ENCODE measurements around the gene ARID5B. TPM values are rescaled to one million over a fixed set of nuclear protein-coding genes. Genes with fewer than 3 reads are reported as not detected.

The ARID5B gene
- total RNA-seq, 1 experiment from 2014 or later, result 168 TPM

DNA sequence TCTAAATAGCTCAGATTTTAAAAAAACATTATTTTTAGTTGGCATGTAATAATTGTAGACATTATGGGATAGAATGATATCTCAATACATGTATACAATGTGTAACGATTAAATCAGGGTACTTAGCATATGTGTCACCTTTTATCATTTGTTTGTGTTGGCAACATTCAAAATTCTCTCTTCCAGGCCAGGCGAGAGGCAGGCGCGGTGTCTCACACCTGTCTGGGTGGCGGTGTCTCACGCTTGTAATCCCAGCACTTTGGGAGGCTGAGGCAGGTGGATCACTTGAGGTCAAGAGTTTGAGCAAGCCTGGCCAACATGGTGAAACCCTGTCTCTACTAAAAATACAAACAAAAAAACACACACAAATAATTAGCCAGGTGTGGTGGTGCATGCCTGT is 215.4 kb downstream of the ARID5B start:
- Histone ChIP-seq H3K4me3 (ENCODE audit: low read depth, low read length) (no peak overlapping the region), H3K4me1 (peaks cover 8% of the 10 kb centered on the region), H3K27me3 (replicated peaks; ENCODE audit: control insufficient read depth, insufficient read depth, low read length) (no peaks in the 10 kb centered on the region), H3K36me3 (ENCODE audit: control insufficient read depth, insufficient read depth, low read length) (no peaks in the 10 kb centered on the region), H3K9me3 (no peaks in the 10 kb centered on the region)
- H3K36me3 Mint-ChIP-seq (ENCODE audit: insufficient read depth, unreplicated experiment), result no peaks in the 10 kb centered on the region
- no TSS peak for BruUV-seq (replicated peaks)
- H3K27me3 Mint-ChIP-seq (ENCODE audit: insufficient read depth, unreplicated experiment), result no peaks in the 10 kb centered on the region
- ChIA-PET POLR2A (no interaction called here), CTCF (interaction anchor here (0.6 kb wide), 1 partner anchor 1521 kb away, joined by 6 read pairs; no protein-coding TSS in a partner anchor)
- DNase-seq, result no peak
- intact Hi-C loops (cut with micrococcal nuclease; ENCODE audit: unreplicated experiment), result no loop called here
- no peak overlapping the region for H3K27ac Mint-ChIP-seq (ENCODE audit: unreplicated experiment)
- peaks cover 14% of the 10 kb centered on the region for H3K4me1 Mint-ChIP-seq (ENCODE audit: low read depth, unreplicated experiment)
- H3K4me3 Mint-ChIP-seq (ENCODE audit: unreplicated experiment), result no peak overlapping the region
- TF ChIP-seq CTCF (IDR thresholded peaks at IDR 0.05; ENCODE audit: insufficient read depth in 1 of 2, low read depth in 1 of 2, low read length in 1 of 2, severe bottlenecking in 1 of 2, unreplicated experiment in 1 of 2), result no peak
- H3K9me3 Mint-ChIP-seq (ENCODE audit: unreplicated experiment), result no peaks in the 10 kb centered on the region

DNA sequence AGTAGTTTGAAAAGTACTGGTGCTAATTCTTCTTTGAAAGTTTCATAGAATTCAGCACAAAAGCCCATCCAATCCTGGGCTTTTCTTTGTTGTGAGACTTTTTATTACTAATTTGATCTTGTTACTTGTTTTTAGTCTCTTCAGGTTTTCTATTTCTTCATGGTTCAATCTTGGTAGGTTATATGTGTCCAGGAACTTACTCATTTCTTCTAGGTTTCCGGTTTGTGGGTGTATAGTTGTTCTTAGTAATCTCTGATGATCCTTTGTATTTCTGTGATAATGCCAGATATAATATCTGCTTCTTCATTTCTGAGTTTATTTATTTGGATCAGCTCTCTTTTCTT is 219.7 kb downstream of the ARID5B start:
- no peak overlapping the region for H3K4me3 Mint-ChIP-seq (ENCODE audit: unreplicated experiment)
- Histone ChIP-seq H3K27me3 (replicated peaks; ENCODE audit: control insufficient read depth, insufficient read depth, low read length) (no peaks in the 10 kb centered on the region), H3K4me3 (ENCODE audit: low read depth, low read length) (no peak overlapping the region), H3K4me1 (no peaks in the 10 kb centered on the region), H3K9me3 (peaks cover 6% of the 10 kb centered on the region; the same call in 1 of the 2 replicates), H3K36me3 (ENCODE audit: control insufficient read depth, insufficient read depth, low read length) (no peaks in the 10 kb centered on the region)
- intact Hi-C loops (cut with micrococcal nuclease; ENCODE audit: unreplicated experiment), result no loop called here
- no peaks in the 10 kb centered on the region for H3K36me3 Mint-ChIP-seq (ENCODE audit: insufficient read depth, unreplicated experiment)
- H3K9me3 Mint-ChIP-seq (ENCODE audit: unreplicated experiment), result peaks cover 7% of the 10 kb centered on the region
- peaks cover under 1% of the 10 kb centered on the region for H3K4me1 Mint-ChIP-seq (ENCODE audit: low read depth, unreplicated experiment)
- no peaks in the 10 kb centered on the region for H3K27me3 Mint-ChIP-seq (ENCODE audit: insufficient read depth, unreplicated experiment)
- TF ChIP-seq CTCF (IDR thresholded peaks at IDR 0.05; ENCODE audit: insufficient read depth in 1 of 2, low read depth in 1 of 2, low read length in 1 of 2, severe bottlenecking in 1 of 2, unreplicated experiment in 1 of 2), result no peak
- ChIA-PET POLR2A (no interaction called here), CTCF (no interaction called here)
- H3K27ac Mint-ChIP-seq (ENCODE audit: unreplicated experiment), result no peak overlapping the region
- no TSS peak for BruUV-seq (replicated peaks)
- no peak for DNase-seq

DNA sequence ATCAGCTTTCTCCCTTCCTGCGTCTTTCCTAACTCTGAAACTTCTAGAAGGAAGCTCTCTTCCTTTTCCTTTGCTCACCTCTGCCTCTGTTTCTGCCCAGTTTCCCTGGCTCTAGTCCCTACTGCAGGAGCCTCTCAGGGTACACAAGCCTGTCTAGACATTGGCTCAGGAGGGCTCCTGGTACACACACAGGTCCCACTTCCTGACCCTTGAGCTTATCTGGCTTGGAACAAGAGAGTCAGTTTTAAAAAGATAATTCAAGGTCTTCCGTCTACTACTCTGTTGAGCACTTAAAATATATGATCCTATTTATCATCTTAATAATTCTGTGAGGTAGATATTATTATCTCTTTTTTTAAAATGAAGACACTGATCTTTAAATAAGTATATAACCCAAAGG is 226.5 kb downstream of the ARID5B start:
- intact Hi-C loops (cut with micrococcal nuclease; ENCODE audit: unreplicated experiment), result no loop called here
- Histone ChIP-seq H3K9me3 (peaks cover 14% of the 10 kb centered on the region), H3K36me3 (ENCODE audit: control insufficient read depth, insufficient read depth, low read length) (no peaks in the 10 kb centered on the region), H3K4me1 (no peaks in the 10 kb centered on the region), H3K27me3 (replicated peaks; ENCODE audit: control insufficient read depth, insufficient read depth, low read length) (no peaks in the 10 kb centered on the region), H3K4me3 (ENCODE audit: low read depth, low read length) (no peak overlapping the region)
- Mint-ChIP-seq H3K4me1 (ENCODE audit: low read depth, unreplicated experiment) (peaks cover 7% of the 10 kb centered on the region), H3K27me3 (ENCODE audit: insufficient read depth, unreplicated experiment) (no peaks in the 10 kb centered on the region), H3K36me3 (ENCODE audit: insufficient read depth, unreplicated experiment) (no peaks in the 10 kb centered on the region), H3K9me3 (ENCODE audit: unreplicated experiment) (peaks cover 29% of the 10 kb centered on the region), H3K4me3 (ENCODE audit: unreplicated experiment) (no peak overlapping the region), H3K27ac (ENCODE audit: unreplicated experiment) (peak overlapping the region; percentile 3)
- CTCF ChIA-PET, result no interaction called here
- DNase-seq, result no peak
- TF ChIP-seq CTCF (IDR thresholded peaks at IDR 0.05; ENCODE audit: insufficient read depth in 1 of 2, low read depth in 1 of 2, low read length in 1 of 2, severe bottlenecking in 1 of 2, unreplicated experiment in 1 of 2), result no peak
- POLR2A ChIA-PET, result no interaction called here
- no TSS peak for BruUV-seq (replicated peaks)

Measured in Caco-2 (cell line).